Calu3 (cell line): ENCODE results near the gene PREX1. TPM values are rescaled to one million over a fixed set of nuclear protein-coding genes. Genes with fewer than 3 reads are reported as not detected.

ENCODE experiments used
- BruUV-seq: library from RNA; stranded (reverse); fragments of 400-500 nt; replicated peaks from 2 replicates; lab custom pipeline; 2021; lab: Mats Ljungman, UMichigan
- CTCF ChIA-PET: fragments of 300-600 bp; sonication (Branson Sonifier 250); formaldehyde crosslinking; loops from one replicate; lab custom pipeline; 2022; ENCODE audit warnings: antibody characterized with exemption; lab: Charles Lee
- DNase-seq: peaks from one replicate; pipeline ENCODE4 v3.0.0; 2022
- H3K27ac Mint-ChIP-seq: one replicate; pipeline ENCODE4 v1.8.0; 2022; ENCODE audit warnings: mixed read lengths; ENCODE audit not compliant: unreplicated experiment
- H3K27me3 Mint-ChIP-seq: one replicate; pipeline ENCODE4 v1.8.0; 2022; ENCODE audit warnings: mixed read lengths; ENCODE audit not compliant: unreplicated experiment
- H3K36me3 Mint-ChIP-seq: one replicate; pipeline ENCODE4 v1.8.0; 2022; ENCODE audit warnings: mild to moderate bottlenecking, moderate library complexity, mixed read lengths; ENCODE audit not compliant: insufficient read depth, unreplicated experiment
- H3K4me1 Mint-ChIP-seq: one replicate; pipeline ENCODE4 v1.8.0; 2022; ENCODE audit warnings: mild to moderate bottlenecking, low read depth, mixed read lengths; ENCODE audit not compliant: unreplicated experiment
- H3K4me3 Mint-ChIP-seq: one replicate; pipeline ENCODE4 v1.8.0; 2022; ENCODE audit warnings: mild to moderate bottlenecking, low read depth, moderate library complexity, mixed read lengths; ENCODE audit not compliant: unreplicated experiment
- H3K9me3 Mint-ChIP-seq: one replicate; pipeline ENCODE4 v1.8.0; 2022; ENCODE audit warnings: low read depth, mixed read lengths; ENCODE audit not compliant: unreplicated experiment
- CTCF ChIP-seq: fragments of 200-600 bp; IDR thresholded peaks from one replicate; pipeline ENCODE4 v1.8.0; 2022; ENCODE audit warnings: antibody characterized with exemption; ENCODE audit not compliant: unreplicated experiment
- intact Hi-C: fragments of 100-400 bp; cut with micrococcal nuclease; formaldehyde crosslinking; loops from one replicate; pipeline ENCODE4 v1.10.0; 2022; ENCODE audit not compliant: unreplicated experiment
- total RNA-seq: library from RNA; stranded (reverse); gene quantifications from 2 replicates; pipeline ENCODE4 v1.2.3, GENCODE V29; 2022

PREX1 gene
- total RNA-seq, 1 experiment from 2014 or later = 0.31 TPM

- Mint-ChIP-seq H3K27ac (no peak overlapping the region), H3K9me3 (no peaks in the 10 kb centered on the region)
- BruUV-seq = no TSS peak
Measured at GRCh38 chr20:48711044-48711428, 116.8 kb downstream of the PREX1 start.

GRCh38 chr20:48710341-48711043 is 117.3 kb downstream of the PREX1 start:
- intact Hi-C loops = no loop called here

More at GRCh38 chr20:48711044-48711428, 116.8 kb downstream of the PREX1 start:
- Mint-ChIP-seq H3K4me1 (no peaks in the 10 kb centered on the region), H3K36me3 (no peaks in the 10 kb centered on the region), H3K4me3 (no peak overlapping the region), H3K27me3 (peaks cover 78% of the 10 kb centered on the region)
- intact Hi-C loops = no loop called here
- no peak for TF ChIP-seq CTCF
- CTCF ChIA-PET = no interaction called here
- no peak for DNase-seq

GRCh38 chr20:48709744-48710143 is 118.1 kb downstream of the PREX1 start:
- Mint-ChIP-seq H3K4me1 (no peaks in the 10 kb centered on the region), H3K9me3 (no peaks in the 10 kb centered on the region), H3K27ac (no peak overlapping the region), H3K4me3 (no peak overlapping the region), H3K36me3 (no peaks in the 10 kb centered on the region), H3K27me3 (peaks cover 78% of the 10 kb centered on the region)
- DNase-seq = no peak
- intact Hi-C loops = no loop called here
- CTCF ChIA-PET = no interaction called here
- no TSS peak for BruUV-seq
- TF ChIP-seq CTCF = no peak

More at GRCh38 chr20:48710341-48711043, 117.3 kb downstream of the PREX1 start:
- BruUV-seq = no TSS peak
- Mint-ChIP-seq H3K4me3 (no peak overlapping the region), H3K4me1 (no peaks in the 10 kb centered on the region), H3K27ac (no peak overlapping the region), H3K36me3 (no peaks in the 10 kb centered on the region), H3K27me3 (peaks cover 78% of the 10 kb centered on the region), H3K9me3 (no peaks in the 10 kb centered on the region)
- no peak for DNase-seq
- no peak for TF ChIP-seq CTCF
- CTCF ChIA-PET = no interaction called here

- Mint-ChIP-seq H3K36me3 (no peaks in the 10 kb centered on the region), H3K4me1 (no peaks in the 10 kb centered on the region), H3K4me3 (no peak overlapping the region), H3K9me3 (no peaks in the 10 kb centered on the region), H3K27me3 (peaks cover 78% of the 10 kb centered on the region), H3K27ac (no peak overlapping the region)
- CTCF ChIA-PET = interaction anchor here (1.4 kb wide), 1 partner anchor 9 kb away, joined by 3 read pairs; no protein-coding TSS in a partner anchor
- intact Hi-C loops = no loop called here
- no peak for DNase-seq
- TF ChIP-seq CTCF = no peak
- no TSS peak for BruUV-seq
Measured at GRCh38 chr20:48709058-48709691, 118.6 kb downstream of the PREX1 start.
